Measurements from ENCODE around the gene ANKRD11.

GRCh38 chr16:89499767-89500166 lies 9.4 kb upstream of the ANKRD11 start:
- TF ChIP-seq CTCF (IDR thresholded peaks at IDR 0.05; ENCODE audit: poor library complexity, severe bottlenecking) (no peak), POLR2AphosphoS5 (IDR thresholded peaks at IDR 0.05) (no peak)
